T-helper 2 cell treated with Interferon-gamma antibody and Interleukin-4, amounts not matched to agents 5 μg/mL and 100 μg/mL, for 36 hours (primary cell): ENCODE results near the gene PARP15.
"Not testable (repeated sequence)": the region's sequence is repeated elsewhere in the genome, so short reads cannot be mapped to it uniquely, and the experiment has no call there.

ENCODE experiments used
- DNase-seq: peaks from one replicate; pipeline ENCODE4 v3.0.0; 2021; ENCODE audit warnings: low spot score
- H3K27ac Mint-ChIP-seq: one replicate; pipeline ENCODE4 v1.8.0; 2021; ENCODE audit warnings: mild to moderate bottlenecking, mixed read lengths
- H3K27me3 Mint-ChIP-seq: one replicate; pipeline ENCODE4 v1.8.0; 2021; ENCODE audit warnings: low read depth, mixed read lengths
- H3K36me3 Mint-ChIP-seq: one replicate; pipeline ENCODE4 v1.8.0; 2021; ENCODE audit warnings: low read depth, mixed read lengths
- H3K4me1 Mint-ChIP-seq: one replicate; pipeline ENCODE4 v1.8.0; 2021; ENCODE audit warnings: low read depth, mixed read lengths
- H3K4me3 Mint-ChIP-seq: one replicate; pipeline ENCODE4 v1.8.0; 2022; ENCODE audit warnings: mild to moderate bottlenecking, moderate library complexity, mixed read lengths
- H3K9me3 Mint-ChIP-seq: one replicate; pipeline ENCODE4 v1.8.0; 2021; ENCODE audit warnings: mixed read lengths

The PARP15 gene

GRCh38 chr3:122646146-122646988 is 68.9 kb downstream of the PARP15 start:
- Mint-ChIP-seq H3K4me1 (peaks cover 36% of the 10 kb centered on the region), H3K27ac (no peak overlapping the region), H3K36me3 (no peaks in the 10 kb centered on the region), H3K9me3 (no peaks in the 10 kb centered on the region), H3K4me3 (no peak overlapping the region), H3K27me3 (peaks cover 26% of the 10 kb centered on the region)
- DNase-seq, result no peak

DNA sequence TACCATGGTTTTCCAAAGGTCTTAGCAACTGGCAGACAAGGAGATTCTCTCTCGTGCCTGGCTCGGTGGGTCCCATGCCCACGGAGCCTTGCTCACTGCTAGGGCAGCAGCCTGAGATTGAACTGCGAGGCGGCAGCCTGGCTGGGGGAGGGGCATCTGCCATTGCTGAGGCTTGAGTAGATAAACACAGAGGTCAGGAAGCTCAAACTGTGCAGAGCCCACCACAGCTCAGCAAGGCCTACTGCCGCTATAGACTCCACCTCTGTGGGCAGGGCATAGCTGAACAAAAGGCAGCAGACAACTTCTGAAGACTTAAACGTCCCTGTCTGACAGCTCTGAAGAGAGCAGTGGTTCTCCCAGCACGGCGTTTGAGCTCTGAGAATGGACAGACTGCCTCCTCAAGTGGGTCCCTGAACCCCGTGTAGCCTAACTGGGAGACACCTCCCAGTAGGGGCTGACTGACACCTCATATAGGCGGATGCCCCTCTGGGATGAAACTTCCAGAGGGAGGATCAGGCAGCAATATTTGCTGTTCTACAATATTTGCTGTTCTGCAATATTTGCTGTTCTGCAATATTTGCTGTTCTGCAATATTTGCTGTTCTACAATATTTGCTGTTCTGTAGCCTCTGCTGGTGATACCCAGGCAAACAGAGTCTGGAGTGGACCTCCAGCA is 73.9 kb downstream of the PARP15 start:
- not testable (repeated sequence) for H3K36me3 Mint-ChIP-seq, DNase-seq, H3K4me1 Mint-ChIP-seq, H3K9me3 Mint-ChIP-seq, H3K27ac Mint-ChIP-seq, H3K4me3 Mint-ChIP-seq
- peaks cover 46% of the 10 kb centered on the region for H3K27me3 Mint-ChIP-seq

DNA sequence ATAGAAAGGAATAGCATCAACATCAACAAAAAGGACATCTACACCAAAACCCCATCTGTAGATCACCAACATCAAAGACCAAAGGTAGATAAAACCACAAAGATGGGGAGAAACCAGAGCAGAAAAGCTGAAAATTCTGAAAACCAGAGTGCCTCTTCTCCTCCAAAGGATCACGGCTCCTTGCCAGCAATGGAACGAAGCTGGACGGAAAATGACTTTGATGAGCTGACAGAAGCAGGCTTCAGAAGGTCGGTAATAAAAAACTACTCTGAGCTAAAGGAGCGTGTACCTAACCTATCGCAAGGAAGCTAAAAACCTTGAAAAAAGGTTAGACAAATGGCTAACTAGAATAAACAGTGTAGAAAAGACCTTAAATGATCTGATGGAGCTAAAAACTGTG is 74.5 kb downstream of the PARP15 start:
- not testable (repeated sequence) for H3K36me3 Mint-ChIP-seq, H3K4me1 Mint-ChIP-seq, H3K27ac Mint-ChIP-seq, DNase-seq, H3K9me3 Mint-ChIP-seq, H3K4me3 Mint-ChIP-seq
- H3K27me3 Mint-ChIP-seq, result peaks cover 41% of the 10 kb centered on the region

DNA sequence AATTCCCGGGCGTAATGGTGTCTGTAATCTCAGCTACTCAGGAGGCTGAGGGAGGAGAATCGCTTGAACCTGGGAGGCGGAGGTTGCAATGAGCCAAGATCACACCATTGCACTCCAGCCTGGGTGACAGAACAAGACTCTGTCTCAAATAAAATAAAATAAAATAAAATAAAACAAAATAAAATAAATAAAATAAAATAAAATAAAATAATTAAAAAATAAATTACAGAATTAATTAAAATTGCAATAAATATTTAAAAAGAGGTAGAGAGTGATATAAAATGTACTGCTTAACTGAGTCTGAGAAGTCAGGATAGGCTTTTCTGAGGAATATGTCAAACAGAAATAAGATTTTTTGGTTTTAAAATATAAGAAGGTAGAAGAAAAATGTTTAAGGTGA is 80.9 kb downstream of the PARP15 start:
- H3K27me3 Mint-ChIP-seq, result peaks cover 28% of the 10 kb centered on the region
- not testable (repeated sequence) for H3K9me3 Mint-ChIP-seq, DNase-seq, H3K36me3 Mint-ChIP-seq, H3K4me1 Mint-ChIP-seq, H3K27ac Mint-ChIP-seq, H3K4me3 Mint-ChIP-seq

GRCh38 chr3:122660297-122660974 is 83.0 kb downstream of the PARP15 start:
- DNase-seq, result no peak
- H3K4me1 Mint-ChIP-seq, result no peaks in the 10 kb centered on the region
- no peak overlapping the region for H3K4me3 Mint-ChIP-seq
- H3K27me3 Mint-ChIP-seq, result peaks cover 23% of the 10 kb centered on the region
- no peak overlapping the region for H3K27ac Mint-ChIP-seq
- no peaks in the 10 kb centered on the region for H3K36me3 Mint-ChIP-seq
- H3K9me3 Mint-ChIP-seq, result no peaks in the 10 kb centered on the region

GRCh38 chr3:122661633-122662032 is 84.2 kb downstream of the PARP15 start:
- no peak for DNase-seq
- Mint-ChIP-seq H3K9me3 (no peaks in the 10 kb centered on the region), H3K4me3 (no peak overlapping the region), H3K27me3 (peaks cover 19% of the 10 kb centered on the region), H3K4me1 (no peaks in the 10 kb centered on the region), H3K27ac (no peak overlapping the region), H3K36me3 (no peaks in the 10 kb centered on the region)

- Mint-ChIP-seq H3K36me3 (no peaks in the 10 kb centered on the region), H3K27me3 (peaks cover 19% of the 10 kb centered on the region), H3K4me1 (no peaks in the 10 kb centered on the region), H3K9me3 (no peaks in the 10 kb centered on the region), H3K27ac (no peak overlapping the region), H3K4me3 (no peak overlapping the region)
- no peak for DNase-seq
These were observed 85.1 kb downstream of the PARP15 start for GRCh38 chr3:122662505-122662904.

DNA sequence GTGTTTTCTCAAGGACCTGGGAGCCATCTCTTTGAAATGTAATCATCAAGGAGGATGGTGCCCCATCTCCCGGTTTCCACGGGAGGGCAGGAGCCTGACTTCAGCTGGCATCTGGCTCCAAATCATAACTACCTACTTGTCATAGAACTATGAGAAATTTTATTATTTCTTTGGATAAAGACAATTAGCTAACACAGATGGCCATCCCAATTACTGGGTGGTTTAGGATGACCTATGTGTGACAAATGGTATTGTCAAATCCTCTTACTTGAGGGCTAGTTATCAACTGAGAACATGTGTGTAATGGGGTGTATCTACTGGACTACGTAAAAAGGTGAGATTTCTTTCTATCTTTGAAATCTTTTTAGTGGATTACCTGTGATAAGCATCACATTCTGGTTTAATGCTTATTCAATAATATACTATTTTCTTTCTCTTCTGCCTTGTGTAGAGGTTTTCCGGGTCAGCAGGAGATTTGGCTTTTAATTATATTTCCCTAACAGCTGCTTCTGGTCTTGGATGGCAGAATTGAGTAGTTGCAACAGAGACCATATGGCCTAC is 87.9 kb downstream of the PARP15 start:
- DNase-seq, result no peak
- Mint-ChIP-seq H3K9me3 (no peaks in the 10 kb centered on the region), H3K36me3 (no peaks in the 10 kb centered on the region), H3K27ac (no peak overlapping the region), H3K4me3 (no peak overlapping the region), H3K27me3 (peaks cover 9% of the 10 kb centered on the region), H3K4me1 (peaks cover 7% of the 10 kb centered on the region)

DNA sequence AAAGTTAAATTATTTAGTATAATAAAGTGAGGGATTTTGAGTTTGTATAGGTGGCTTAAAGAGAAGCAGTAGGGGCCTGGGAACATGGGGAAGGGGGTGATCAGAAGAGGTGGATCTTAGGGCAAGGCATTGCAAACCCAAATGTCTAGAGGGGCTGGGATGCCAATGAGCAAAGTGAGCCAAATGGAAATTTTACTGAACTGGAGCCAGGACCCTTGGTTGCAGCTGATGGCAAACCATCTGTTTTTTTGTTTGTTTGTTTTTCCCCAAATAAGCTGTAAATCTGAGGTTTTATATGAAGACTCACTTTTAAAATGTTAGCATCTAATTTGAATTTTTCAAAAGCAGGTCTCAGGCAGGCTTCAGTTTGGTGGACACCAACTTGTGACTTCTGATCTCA is 88.4 kb downstream of the PARP15 start:
- Mint-ChIP-seq H3K4me3 (no peak overlapping the region), H3K36me3 (no peaks in the 10 kb centered on the region), H3K27me3 (peaks cover 9% of the 10 kb centered on the region), H3K4me1 (peaks cover 7% of the 10 kb centered on the region), H3K27ac (no peak overlapping the region), H3K9me3 (no peaks in the 10 kb centered on the region)
- DNase-seq, result no peak

DNA sequence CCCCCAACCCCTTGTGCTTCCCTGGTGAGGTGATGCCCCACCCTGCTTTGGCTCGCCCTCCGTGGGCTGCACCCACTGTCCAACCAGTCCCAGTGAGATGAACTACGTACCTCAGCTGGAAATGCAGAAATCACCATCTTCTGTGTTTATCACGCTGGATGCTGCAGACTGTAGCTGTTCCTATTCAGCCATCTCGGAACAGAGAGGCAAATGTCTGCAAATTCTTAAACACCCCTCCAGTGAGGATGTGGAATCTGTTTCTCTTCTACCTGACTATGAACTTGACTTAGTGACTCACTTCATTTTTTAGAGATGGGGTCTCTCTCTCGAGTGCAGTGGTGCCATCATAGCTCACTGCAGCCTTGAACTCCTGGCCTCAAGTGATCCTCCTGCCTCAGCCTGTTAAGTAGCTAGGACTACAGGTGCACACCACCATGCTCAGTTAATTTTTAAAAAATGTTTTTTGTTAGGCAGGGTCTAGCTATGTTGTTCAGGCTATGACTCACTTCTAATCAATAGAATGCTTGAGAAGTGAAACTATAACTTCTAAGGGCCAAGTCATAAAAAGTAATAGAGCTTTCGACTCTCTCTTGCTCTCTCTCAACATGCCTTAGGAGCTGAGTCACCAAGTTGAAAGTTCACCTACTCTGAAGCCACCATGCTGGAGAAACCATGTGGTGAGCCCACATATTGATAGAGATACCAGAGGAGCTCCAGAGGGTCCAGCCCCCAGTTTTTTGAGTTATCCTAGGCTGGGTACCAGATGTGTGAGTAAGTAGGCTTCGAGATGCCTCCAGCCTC is 91.7 kb downstream of the PARP15 start:
- Mint-ChIP-seq H3K4me3 (no peak overlapping the region), H3K9me3 (peaks cover 2% of the 10 kb centered on the region), H3K36me3 (no peaks in the 10 kb centered on the region), H3K4me1 (peaks cover 7% of the 10 kb centered on the region), H3K27ac (peak overlapping the region; percentile 34), H3K27me3 (no peaks in the 10 kb centered on the region)
- peak; percentile 61 for DNase-seq

- peaks cover 9% of the 10 kb centered on the region for H3K4me1 Mint-ChIP-seq
- no peaks in the 10 kb centered on the region for H3K36me3 Mint-ChIP-seq
- DNase-seq, result no peak
- H3K27ac Mint-ChIP-seq, result no peak overlapping the region
- peaks cover 2% of the 10 kb centered on the region for H3K9me3 Mint-ChIP-seq
- H3K27me3 Mint-ChIP-seq, result no peaks in the 10 kb centered on the region
- H3K4me3 Mint-ChIP-seq, result no peak overlapping the region
These were observed 94.1 kb downstream of the PARP15 start for GRCh38 chr3:122671553-122671952.

DNA sequence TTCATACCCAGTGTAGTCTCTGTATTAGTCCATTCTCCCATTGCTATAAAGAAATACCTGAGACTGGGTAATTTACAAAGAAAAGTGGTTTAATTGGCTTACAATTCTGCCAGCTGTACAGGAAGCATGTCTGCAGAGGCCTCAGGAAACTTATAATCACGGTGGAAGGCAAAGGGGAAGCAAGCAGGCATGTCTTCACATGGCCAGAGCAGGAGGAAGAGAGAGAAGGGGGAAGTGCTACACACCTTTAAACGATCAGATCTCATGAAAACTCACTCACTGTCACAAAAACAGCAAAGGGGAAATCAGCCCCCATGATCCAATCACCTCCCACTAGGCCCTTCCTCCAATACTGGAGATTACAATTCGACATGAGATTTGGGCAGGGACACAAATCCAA is 96.9 kb downstream of the PARP15 start:
- no peaks in the 10 kb centered on the region for H3K36me3 Mint-ChIP-seq

DNA sequence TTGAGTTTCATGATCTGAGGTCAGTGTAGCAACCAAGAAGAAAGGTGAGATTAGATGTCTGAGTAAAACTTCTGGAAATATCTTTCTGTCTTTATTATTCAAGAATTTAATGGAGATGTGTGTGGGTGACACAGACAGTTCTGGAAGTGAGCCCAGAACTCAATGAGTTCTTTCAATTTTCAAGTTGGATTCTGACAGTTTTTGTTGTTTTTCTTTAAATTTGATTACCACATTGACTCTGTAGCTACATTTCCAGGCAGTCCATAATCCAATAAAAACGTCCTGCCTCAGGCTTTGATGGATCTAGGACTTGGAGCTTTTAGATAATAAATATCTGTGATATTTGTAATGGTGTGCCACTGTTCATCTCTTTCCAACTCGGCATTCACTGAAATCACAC is 99.3 kb downstream of the PARP15 start:
- no peaks in the 10 kb centered on the region for H3K27me3 Mint-ChIP-seq
- peaks cover 4% of the 10 kb centered on the region for H3K36me3 Mint-ChIP-seq
- no peak for DNase-seq
- H3K27ac Mint-ChIP-seq, result no peak overlapping the region
- H3K4me3 Mint-ChIP-seq, result no peak overlapping the region
- H3K9me3 Mint-ChIP-seq, result peaks cover 2% of the 10 kb centered on the region
- peaks cover 27% of the 10 kb centered on the region for H3K4me1 Mint-ChIP-seq

More for the DNA sequence above, 96.9 kb downstream of the PARP15 start:
- no peak for DNase-seq
- no peak overlapping the region for H3K4me3 Mint-ChIP-seq
- no peaks in the 10 kb centered on the region for H3K27me3 Mint-ChIP-seq
- no peak overlapping the region for H3K27ac Mint-ChIP-seq
- peaks cover 2% of the 10 kb centered on the region for H3K9me3 Mint-ChIP-seq
- H3K4me1 Mint-ChIP-seq, result peaks cover 20% of the 10 kb centered on the region
